HL-60 (cell line): ENCODE results near the gene KATNB1.

Experiments used
- DNase-seq, 2 experiments: peaks; one replicate each; pipeline ENCODE4 v3.0.0-alpha.2; 2010 to 2020; ENCODE audit warnings: low read depth in 1 of 2, low spot score in 1 of 2
- H3K27ac ChIP-seq: fragments of 250-450 bp; sonication (Bioruptor Pico); replicated peaks from 2 replicates; pipeline ENCODE4 v1.5.1; 2020; ENCODE audit warnings: mild to moderate bottlenecking, moderate library complexity
- H3K27me3 ChIP-seq: fragments of 250-450 bp; sonication (Bioruptor Pico); 2 replicates; pipeline ENCODE4 v1.5.1; 2021; ENCODE audit warnings: mild to moderate bottlenecking, moderate library complexity; ENCODE audit not compliant: insufficient read depth, poor library complexity, severe bottlenecking
- H3K4me3 ChIP-seq: replicated peaks from 2 replicates; pipeline ENCODE4 v1.5.1; 2011; ENCODE audit warnings: mild to moderate bottlenecking, control low read depth, low read length; ENCODE audit not compliant: insufficient read depth
- CTCF ChIP-seq: IDR thresholded peaks from one replicate; pipeline ENCODE4 v1.5.1; 2011; ENCODE audit warnings: low read length, control low read depth, inconsistent platforms; ENCODE audit not compliant: insufficient read depth
- GABPA ChIP-seq: IDR thresholded peaks from 2 replicates; pipeline ENCODE4 v1.6.1; 2012; ENCODE audit warnings: low read depth
- POLR2AphosphoS5 ChIP-seq: IDR thresholded peaks from 2 replicates; pipeline ENCODE4 v1.6.1; 2012; ENCODE audit warnings: low read depth
- REST ChIP-seq: IDR thresholded peaks from 2 replicates; pipeline ENCODE4 v1.6.1; 2012; ENCODE audit warnings: low read depth; ENCODE audit not compliant: insufficient replicate concordance
- SPI1 ChIP-seq: IDR thresholded peaks from 2 replicates; pipeline ENCODE4 v1.6.1; 2012; ENCODE audit warnings: low read depth, mild to moderate bottlenecking, borderline replicate concordance

KATNB1 gene

GRCh38 chr16:57762365-57763040 is 26.9 kb downstream of the KATNB1 start:
- TF ChIP-seq POLR2AphosphoS5: no peak
- TF ChIP-seq REST: no peak
- no peak for TF ChIP-seq CTCF
- H3K27ac ChIP-seq: no peak overlapping the region
- H3K4me3 ChIP-seq: no peak overlapping the region
- DNase-seq: no peak
- H3K27me3 ChIP-seq: no peaks in the 10 kb centered on the region

GRCh38 chr16:57763285-57764005 is 27.9 kb downstream of the KATNB1 start:
- TF ChIP-seq POLR2AphosphoS5 (no peak), REST (no peak), CTCF (no peak), SPI1 (no peak), GABPA (no peak)
- no peaks in the 10 kb centered on the region for H3K27me3 ChIP-seq
- no peak overlapping the region for H3K27ac ChIP-seq
- no peak overlapping the region for H3K4me3 ChIP-seq
- DNase-seq: no peak

GRCh38 chr16:57764006-57764340 is 28.4 kb downstream of the KATNB1 start:
- Histone ChIP-seq H3K27ac (no peak overlapping the region), H3K27me3 (no peaks in the 10 kb centered on the region), H3K4me3 (no peak overlapping the region)
- TF ChIP-seq CTCF (no peak), REST (no peak), SPI1 (no peak), POLR2AphosphoS5 (no peak), GABPA (no peak)
- no peak for DNase-seq
